NCI-H2196 (cell line): ENCODE data around the gene FOXP3.

ENCODE experiments used
- DNase-seq: peaks from one replicate; lab custom pipeline; 2025; ENCODE audit not compliant: unreplicated experiment; lab: John Stamatoyannopoulos, UW

The FOXP3 gene

GRCh38 chrX:49221868-49222267, 42.6 kb downstream of the FOXP3 start:
- DNase-seq, result no peak

DNA sequence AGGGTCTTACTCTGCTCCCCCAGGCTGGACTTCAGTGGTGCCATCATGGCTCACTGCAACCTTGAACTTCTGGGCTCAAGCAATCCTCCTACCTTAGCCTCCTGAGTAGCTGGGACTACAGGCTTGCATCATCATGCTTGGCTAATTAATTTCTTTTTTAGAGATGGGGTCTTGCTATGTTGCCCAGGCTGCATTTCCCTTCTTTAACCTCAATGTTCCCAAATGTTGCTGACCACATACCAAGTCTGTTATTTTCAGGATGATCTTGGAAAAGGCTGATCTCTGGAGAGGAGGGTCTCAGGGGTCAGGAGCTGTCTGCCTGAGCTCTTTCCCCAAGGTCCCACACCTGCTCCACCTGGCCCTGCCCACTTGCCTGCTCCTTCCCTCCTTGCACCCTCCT, 44.4 kb downstream of the FOXP3 start:
- DNase-seq, result no peak

DNA sequence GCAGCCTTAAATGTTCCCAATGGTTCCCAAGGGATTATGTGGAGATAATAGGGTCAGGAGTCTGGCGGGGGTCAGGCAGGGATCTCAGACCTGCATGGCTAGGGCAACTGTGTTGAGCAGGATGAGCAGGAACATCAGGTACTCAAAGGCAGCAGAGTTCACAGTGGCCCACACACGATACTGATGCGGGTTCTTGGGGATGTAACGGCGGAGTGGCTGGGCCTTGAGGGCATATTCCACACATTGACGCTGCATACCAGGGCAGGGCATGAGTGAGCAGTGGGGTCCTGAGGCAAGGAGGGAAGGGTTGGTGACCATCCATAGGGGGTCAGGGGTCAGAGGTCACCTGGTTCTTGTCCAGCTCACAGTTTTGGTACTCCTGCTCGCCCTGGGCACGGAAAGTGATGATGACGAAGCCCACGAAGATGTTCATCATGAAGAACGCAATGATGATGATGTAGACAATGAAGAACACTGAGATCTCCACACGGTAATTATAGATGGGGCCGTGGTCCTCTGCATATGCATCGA, 49.4 kb downstream of the FOXP3 start:
- DNase-seq, result no peak

- DNase-seq, result no peak
Measured at GRCh38 chrX:49214416-49214815, 50.1 kb downstream of the FOXP3 start.

DNA sequence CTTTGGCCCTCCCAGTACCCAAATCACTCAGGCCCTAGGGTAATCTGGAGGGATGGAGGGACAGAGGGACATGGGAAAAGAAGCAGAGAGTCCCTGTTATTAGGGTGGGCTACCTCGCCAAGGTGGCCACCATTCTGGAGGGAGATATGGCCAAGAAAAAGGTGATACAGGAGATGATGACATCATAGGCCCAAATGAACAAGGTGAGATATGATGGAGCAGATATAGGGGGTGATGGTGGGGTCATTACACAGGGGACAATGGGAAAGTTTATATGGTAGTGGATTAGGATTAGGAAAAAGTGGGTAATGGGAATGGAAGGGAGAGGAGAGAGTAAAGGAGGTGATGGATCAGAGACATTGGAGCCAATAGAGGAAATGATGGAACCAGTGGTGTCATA, 51.6 kb downstream of the FOXP3 start:
- no peak for DNase-seq

- no peak for DNase-seq
Measured at GRCh38 chrX:49212209-49212608, 52.3 kb downstream of the FOXP3 start.

DNA sequence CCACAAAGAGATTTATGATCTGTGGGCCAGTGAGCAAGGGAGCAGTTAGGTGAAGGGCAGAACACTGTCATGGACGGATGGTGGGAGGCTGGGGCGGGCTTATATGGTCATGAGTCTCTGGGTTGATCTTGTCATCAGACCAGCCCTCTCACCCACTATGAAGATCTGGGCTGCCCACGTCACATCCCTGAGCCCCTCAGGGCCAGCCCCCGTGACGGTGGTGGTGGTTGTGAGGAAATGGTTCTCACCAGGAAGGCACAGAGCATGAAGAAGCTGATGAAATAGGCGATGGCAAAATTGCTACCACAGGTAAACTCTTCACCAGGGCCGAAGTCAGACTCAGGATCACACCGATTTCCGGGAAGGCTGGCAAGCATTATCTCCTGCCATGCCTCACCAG, 53.4 kb downstream of the FOXP3 start:
- DNase-seq, result no peak

GRCh38 chrX:49210406-49210805, 54.1 kb downstream of the FOXP3 start:
- no peak for DNase-seq

- DNase-seq, result no peak
Measured at GRCh38 chrX:49209434-49210251, 54.9 kb downstream of the FOXP3 start.

- no peak for DNase-seq
Measured at GRCh38 chrX:49208399-49208798, 56.1 kb downstream of the FOXP3 start.

GRCh38 chrX:49206543-49206942, 58.0 kb downstream of the FOXP3 start:
- DNase-seq, result no peak

DNA sequence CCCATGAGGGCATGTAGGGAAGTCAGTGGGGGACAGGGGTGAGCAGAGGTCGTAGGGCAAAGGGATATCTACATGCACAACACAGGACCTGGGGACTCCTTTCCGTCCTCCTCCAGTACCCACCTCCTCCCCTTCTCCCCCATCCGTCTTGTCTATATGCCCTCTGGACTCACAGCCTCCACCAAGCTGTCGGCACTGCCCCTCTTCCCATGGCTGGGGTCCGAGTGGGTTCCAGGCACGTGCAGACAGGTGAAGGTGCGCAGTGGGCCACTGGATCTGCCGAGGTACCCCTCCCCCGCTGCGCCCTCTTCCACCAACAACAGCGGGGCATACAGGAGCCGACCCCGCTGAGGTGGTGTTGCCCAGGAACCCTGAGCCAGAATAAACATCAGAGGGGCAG, 59.1 kb downstream of the FOXP3 start:
- no peak for DNase-seq

- no peak for DNase-seq
Measured at GRCh38 chrX:49204709-49205108, 59.8 kb downstream of the FOXP3 start.

DNA sequence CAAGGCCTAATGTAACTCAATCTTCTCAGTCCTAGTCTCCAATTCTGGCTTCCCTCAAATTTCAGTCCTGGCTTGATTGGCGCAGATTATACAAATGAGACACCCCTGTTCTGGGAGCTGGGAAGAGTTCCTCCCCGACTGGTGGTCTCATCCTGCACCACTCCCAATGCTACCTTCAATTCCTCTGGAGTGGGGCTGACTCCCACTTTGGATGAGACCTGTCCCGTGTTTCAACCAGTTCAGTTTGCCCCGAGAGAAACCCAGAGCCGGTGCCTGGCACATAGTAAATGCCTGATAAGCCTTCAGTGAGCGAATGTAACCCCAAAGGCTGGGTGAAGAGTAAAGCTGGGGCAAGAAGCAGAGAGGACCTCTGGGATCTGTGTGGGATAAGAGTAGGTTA, 60.5 kb downstream of the FOXP3 start:
- DNase-seq, result no peak

DNA sequence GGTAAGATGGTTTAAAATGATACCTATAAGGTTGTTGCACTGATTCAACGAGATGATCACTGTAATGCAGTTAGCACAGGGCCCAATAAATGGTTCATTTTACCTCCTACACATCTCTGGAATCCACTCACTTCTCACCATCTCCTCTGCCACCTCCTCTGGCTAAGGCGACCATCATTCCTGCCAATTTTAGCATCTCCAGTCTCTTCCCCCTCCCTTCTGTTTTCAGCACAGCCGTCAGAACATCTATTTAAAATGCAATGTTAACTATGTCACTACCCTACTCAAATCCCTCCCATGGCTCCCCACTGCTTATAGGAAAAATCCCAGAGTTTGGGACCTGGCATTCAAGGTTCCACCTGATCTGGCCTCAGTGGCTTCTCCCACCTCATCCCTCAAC, 61.0 kb downstream of the FOXP3 start:
- no peak for DNase-seq

GRCh38 chrX:49202022-49202421, 62.5 kb downstream of the FOXP3 start:
- no peak for DNase-seq
